HCT116 (cell line): Measurements from ENCODE around the gene GHRHR. TPM values are rescaled to one million over a fixed set of nuclear protein-coding genes. Genes with fewer than 3 reads are reported as not detected.

Source experiments
- ATAC-seq: fragments of 200-7000 bp; cut with Tn5 transposase; 2 replicates; pipeline ENCODE4 v1.9.1; 2020; ENCODE audit warnings: mild to moderate bottlenecking, moderate library complexity
- BruUV-seq: library from RNA; stranded (reverse); fragments of 400-500 nt; replicated peaks from 2 replicates; lab custom pipeline; 2021; lab: Mats Ljungman, UMichigan
- CTCF ChIA-PET: fragments of 300-600 bp; sonication (Branson Sonifier 250); formaldehyde crosslinking; loops from one replicate; lab custom pipeline; 2021; ENCODE audit warnings: antibody characterized with exemption; lab: Charles Lee
- POLR2A ChIA-PET: fragments of 300-600, 350-600 bp; sonication (Branson Sonifier 250); formaldehyde crosslinking; loops from one replicate; lab custom pipeline; 2021; ENCODE audit warnings: antibody characterized with exemption; lab: Charles Lee
- RAD21 ChIA-PET, 2 experiments: fragments of 300-600 bp; sonication (Branson Sonifier 250); formaldehyde crosslinking; loops; one replicate each; lab custom pipeline; 2023; ENCODE audit warnings: low total read pairs in 2 of 2; ENCODE audit not compliant: uncharacterized antibody in 2 of 2, unreplicated experiment in 2 of 2, low non-redundant PET in 1 of 2; lab: Charles Lee
- DNase-seq: peaks from one replicate; pipeline ENCODE4 v3.0.0-alpha.2; 2010; ENCODE audit warnings: low read depth, low spot score
- H2AFZ ChIP-seq: fragments of 200-600 bp; shearing (Covaris generic), sonication (generic); 2 replicates; pipeline ENCODE4 v1.6.1; 2017; ENCODE audit warnings: low read depth, mixed run types, mixed read lengths, antibody characterized with exemption, low read length; ENCODE audit not compliant: poor library complexity, severe bottlenecking
- H3K27ac ChIP-seq: 2 replicates; pipeline ENCODE4 v1.5.1; 2012; ENCODE audit warnings: low read depth, low read length
- H3K27me3 ChIP-seq: fragments of 200-600 bp; sonication (generic); 2 replicates; pipeline ENCODE4 v1.6.1; 2016; ENCODE audit warnings: mixed run types, low read length, mixed read lengths; ENCODE audit not compliant: insufficient read depth
- H3K36me3 ChIP-seq, 2 experiments: fragments of 200-500 bp in 1 of 2; fragments of 200-600 bp in 1 of 2; sonication (Bioruptor generic) in 1 of 2; sonication (generic) in 1 of 2; 2 replicates each; pipeline versions ENCODE4 v1.5.1 to v1.6.1; 2014 to 2016; ENCODE audit warnings: low read length in 2 of 2, inconsistent platforms in 1 of 2, mixed read lengths in 1 of 2, mixed run types in 1 of 2; ENCODE audit not compliant: insufficient read depth in 2 of 2, control insufficient read depth in 1 of 2
- H3K4me1 ChIP-seq, 2 experiments: fragments of 200-600 bp in 1 of 2; sonication (generic) in 1 of 2; 2 replicates each; pipeline versions ENCODE4 v1.5.1 to v1.6.1; 2012 to 2017; ENCODE audit warnings: low read length in 2 of 2, inconsistent platforms in 1 of 2, mild to moderate bottlenecking in 1 of 2, mixed read lengths in 1 of 2, mixed run types in 1 of 2, moderate library complexity in 1 of 2; ENCODE audit not compliant: insufficient read depth in 2 of 2, control insufficient read depth in 1 of 2
- H3K4me2 ChIP-seq: fragments of 200-600 bp; sonication (generic); 2 replicates; pipeline ENCODE4 v1.6.1; 2017; ENCODE audit warnings: mixed run types, low read length, mixed read lengths
- H3K4me3 ChIP-seq, 2 experiments: fragments of 200-600 bp in 1 of 2; sonication (generic) in 1 of 2; replicated peaks in 1 of 2; 2 replicates each; pipeline ENCODE4 v1.5.1; 2011 to 2016; ENCODE audit warnings: low read length in 2 of 2, control low read depth in 1 of 2, low read depth in 1 of 2, mild to moderate bottlenecking in 1 of 2, mixed read lengths in 1 of 2, mixed run types in 1 of 2
- H3K79me2 ChIP-seq: fragments of 200-600 bp; sonication (generic); 2 replicates; pipeline ENCODE4 v1.6.1; 2017; ENCODE audit warnings: mild to moderate bottlenecking, mixed run types, low read length, moderate library complexity, mixed read lengths; ENCODE audit not compliant: insufficient read depth
- H3K9ac ChIP-seq: fragments of 200-600 bp; sonication (generic); 2 replicates; pipeline ENCODE4 v1.6.1; 2016; ENCODE audit warnings: low read length, mixed read lengths
- H3K9me2 ChIP-seq: fragments of 200-600 bp; sonication (generic), shearing (Covaris generic); 2 replicates; pipeline ENCODE4 v1.6.1; 2017; ENCODE audit warnings: mixed run types, mild to moderate bottlenecking, moderate library complexity; ENCODE audit not compliant: insufficient read depth
- H3K9me3 ChIP-seq, 2 experiments: fragments of 200-500 bp in 1 of 2; fragments of 200-600 bp in 1 of 2; sonication (Bioruptor generic) in 1 of 2; sonication (generic) in 1 of 2; 2 replicates each; pipeline ENCODE4 v1.6.1; 2014 to 2017; ENCODE audit warnings: low read length in 2 of 2, mixed read lengths in 2 of 2, inconsistent platforms in 1 of 2, low read depth in 1 of 2, mild to moderate bottlenecking in 1 of 2, mixed run types in 1 of 2, moderate library complexity in 1 of 2; ENCODE audit not compliant: control insufficient read depth in 1 of 2, insufficient read depth in 1 of 2
- H4K20me1 ChIP-seq: fragments of 200-600 bp; sonication (generic), shearing (Covaris generic); 2 replicates; pipeline ENCODE4 v1.6.1; 2017; ENCODE audit warnings: mixed run types, mild to moderate bottlenecking, moderate library complexity; ENCODE audit not compliant: insufficient read depth
- CBX3 ChIP-seq: IDR thresholded peaks from 2 replicates; pipeline ENCODE4 v1.6.1; 2012; ENCODE audit warnings: low read depth
- CEBPB ChIP-seq: IDR thresholded peaks from 2 replicates; pipeline ENCODE4 v1.6.1; 2012; ENCODE audit warnings: low read depth
- ELF1 ChIP-seq: IDR thresholded peaks from 2 replicates; pipeline ENCODE4 v1.6.1; 2012; ENCODE audit warnings: low read depth, borderline replicate concordance
- EZH2 ChIP-seq: fragments of 200-600 bp; sonication (generic); IDR thresholded peaks from 2 replicates; pipeline ENCODE4 v1.6.1; 2017; ENCODE audit warnings: antibody characterized with exemption, mixed run types
- FOSL1 ChIP-seq: IDR thresholded peaks from 2 replicates; pipeline ENCODE4 v1.6.1; 2012; ENCODE audit warnings: low read depth
- JUND ChIP-seq: IDR thresholded peaks from 2 replicates; pipeline ENCODE4 v1.6.1; 2012
- POLR2A ChIP-seq: IDR thresholded peaks from 2 replicates; pipeline ENCODE4 v1.7.0; 2011; ENCODE audit warnings: borderline replicate concordance; ENCODE audit not compliant: insufficient read depth, insufficient read length; ENCODE audit errors: extremely low read depth
- POLR2AphosphoS5 ChIP-seq: IDR thresholded peaks from 2 replicates; pipeline ENCODE4 v1.6.1; 2011; ENCODE audit warnings: mild to moderate bottlenecking, low read depth, low read length, moderate library complexity
- SIN3A ChIP-seq: IDR thresholded peaks from 2 replicates; pipeline ENCODE4 v1.6.1; 2012; ENCODE audit warnings: low read depth
- SP1 ChIP-seq: IDR thresholded peaks from 2 replicates; pipeline ENCODE4 v1.6.1; 2012; ENCODE audit warnings: low read depth
- SRF ChIP-seq: IDR thresholded peaks from 2 replicates; pipeline ENCODE4 v1.6.1; 2012; ENCODE audit warnings: low read depth
- TCF7L2 ChIP-seq: IDR thresholded peaks from 2 replicates; pipeline ENCODE4 v1.7.0; 2011; ENCODE audit warnings: borderline replicate concordance, inconsistent platforms; ENCODE audit not compliant: insufficient read depth, insufficient read length; ENCODE audit errors: extremely low read depth
- YY1 ChIP-seq: IDR thresholded peaks from 2 replicates; pipeline ENCODE4 v1.6.1; 2011; ENCODE audit warnings: low read length, low read depth, moderate library complexity, mild to moderate bottlenecking; ENCODE audit not compliant: insufficient replicate concordance; ENCODE audit errors: extremely low read depth
- ZFX ChIP-seq: fragments of 450-650 bp; IDR thresholded peaks from 2 replicates; pipeline ENCODE4 v1.6.1; 2017
- ZNF274 ChIP-seq: fragments of 200-500 bp; sonication (Bioruptor generic); IDR thresholded peaks from 2 replicates; pipeline ENCODE4 v1.6.1; 2014; ENCODE audit warnings: mild to moderate bottlenecking, low read depth, low read length, inconsistent platforms
- intact Hi-C: fragments of 100-400 bp; cut with micrococcal nuclease; formaldehyde crosslinking; loops from 2 replicates; pipeline ENCODE4 v1.10.0; 2022
- total RNA-seq: library from RNA; stranded (reverse); gene quantifications from one replicate; pipeline ENCODE4 v1.2.1, GENCODE V29; 2021; ENCODE audit not compliant: unreplicated experiment
- TF ChIP-seq, protein P1 (sequence below): IDR thresholded peaks from 2 replicates; pipeline ENCODE4 v1.6.1; 2012; ENCODE audit warnings: low read depth
- TF ChIP-seq, protein P2 (sequence below), 3 experiments: fragments of 200-600 bp in 1 of 3; sonication (generic) in 1 of 3; IDR thresholded peaks in 2 of 3; conservative IDR thresholded peaks in 1 of 3; 2 replicates each; pipeline ENCODE4 v1.5.1; 2012 to 2017; ENCODE audit warnings: low read depth in 2 of 3, low read length in 2 of 3, antibody characterized with exemption in 1 of 3, borderline replicate concordance in 1 of 3, control low read depth in 1 of 3, mild to moderate bottlenecking in 1 of 3, mixed read lengths in 1 of 3, mixed run types in 1 of 3, moderate library complexity in 1 of 3; ENCODE audit not compliant: insufficient read depth in 1 of 3
- TF ChIP-seq, protein P3 (sequence below): IDR thresholded peaks from 2 replicates; pipeline ENCODE4 v1.6.1; 2011; ENCODE audit warnings: mild to moderate bottlenecking, low read length, moderate library complexity; ENCODE audit not compliant: insufficient replicate concordance; ENCODE audit errors: extremely low read depth

The GHRHR gene
- total RNA-seq, 1 experiment from 2014 or later: not detected

DNA sequence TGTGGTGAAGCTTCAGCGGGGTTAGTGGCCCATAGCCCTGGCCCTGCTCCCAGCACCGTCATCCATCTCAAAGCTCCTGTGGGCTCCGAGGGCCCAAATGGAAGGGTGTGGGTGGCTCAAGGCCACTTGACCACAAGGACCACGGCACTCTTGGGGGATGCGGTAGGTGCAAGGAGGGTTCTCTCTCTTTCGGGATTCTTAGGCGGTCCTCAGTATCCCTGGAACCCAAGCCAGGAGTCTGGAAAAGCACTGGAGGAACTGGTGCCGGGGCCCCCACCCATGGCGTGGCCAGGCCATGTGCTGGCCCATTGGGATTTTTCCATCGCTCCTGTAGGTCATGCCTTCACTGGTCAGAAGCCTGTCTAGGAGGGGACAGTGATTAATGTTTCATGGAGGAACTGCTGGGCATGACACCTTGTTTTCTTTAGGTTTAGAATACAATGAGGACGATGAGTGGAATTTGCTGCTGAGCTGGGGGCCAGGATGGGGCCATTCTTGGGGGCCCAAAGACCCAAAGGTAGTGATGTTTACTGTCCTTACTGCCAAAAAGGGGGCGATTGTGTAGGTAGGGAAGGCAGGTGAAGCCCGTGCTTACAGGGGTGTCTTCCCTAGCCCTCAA is 35.4 kb upstream of the GHRHR start:
- DNase-seq (no peak), ATAC-seq (no peak)
- TF ChIP-seq, protein P1, sequence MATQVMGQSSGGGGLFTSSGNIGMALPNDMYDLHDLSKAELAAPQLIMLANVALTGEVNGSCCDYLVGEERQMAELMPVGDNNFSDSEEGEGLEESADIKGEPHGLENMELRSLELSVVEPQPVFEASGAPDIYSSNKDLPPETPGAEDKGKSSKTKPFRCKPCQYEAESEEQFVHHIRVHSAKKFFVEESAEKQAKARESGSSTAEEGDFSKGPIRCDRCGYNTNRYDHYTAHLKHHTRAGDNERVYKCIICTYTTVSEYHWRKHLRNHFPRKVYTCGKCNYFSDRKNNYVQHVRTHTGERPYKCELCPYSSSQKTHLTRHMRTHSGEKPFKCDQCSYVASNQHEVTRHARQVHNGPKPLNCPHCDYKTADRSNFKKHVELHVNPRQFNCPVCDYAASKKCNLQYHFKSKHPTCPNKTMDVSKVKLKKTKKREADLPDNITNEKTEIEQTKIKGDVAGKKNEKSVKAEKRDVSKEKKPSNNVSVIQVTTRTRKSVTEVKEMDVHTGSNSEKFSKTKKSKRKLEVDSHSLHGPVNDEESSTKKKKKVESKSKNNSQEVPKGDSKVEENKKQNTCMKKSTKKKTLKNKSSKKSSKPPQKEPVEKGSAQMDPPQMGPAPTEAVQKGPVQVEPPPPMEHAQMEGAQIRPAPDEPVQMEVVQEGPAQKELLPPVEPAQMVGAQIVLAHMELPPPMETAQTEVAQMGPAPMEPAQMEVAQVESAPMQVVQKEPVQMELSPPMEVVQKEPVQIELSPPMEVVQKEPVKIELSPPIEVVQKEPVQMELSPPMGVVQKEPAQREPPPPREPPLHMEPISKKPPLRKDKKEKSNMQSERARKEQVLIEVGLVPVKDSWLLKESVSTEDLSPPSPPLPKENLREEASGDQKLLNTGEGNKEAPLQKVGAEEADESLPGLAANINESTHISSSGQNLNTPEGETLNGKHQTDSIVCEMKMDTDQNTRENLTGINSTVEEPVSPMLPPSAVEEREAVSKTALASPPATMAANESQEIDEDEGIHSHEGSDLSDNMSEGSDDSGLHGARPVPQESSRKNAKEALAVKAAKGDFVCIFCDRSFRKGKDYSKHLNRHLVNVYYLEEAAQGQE: no peak
- TF ChIP-seq ELF1: no peak
- TF ChIP-seq POLR2A: no peak
- no peak for TF ChIP-seq EZH2
- no peak for TF ChIP-seq ZNF274
- no peak for TF ChIP-seq ZFX
- no peak for TF ChIP-seq FOSL1
- TF ChIP-seq TCF7L2: no peak
- no peak for TF ChIP-seq SP1
- TF ChIP-seq YY1: no peak
- TF ChIP-seq POLR2AphosphoS5: no peak
- TF ChIP-seq CEBPB: no peak
- TF ChIP-seq, protein P2, sequence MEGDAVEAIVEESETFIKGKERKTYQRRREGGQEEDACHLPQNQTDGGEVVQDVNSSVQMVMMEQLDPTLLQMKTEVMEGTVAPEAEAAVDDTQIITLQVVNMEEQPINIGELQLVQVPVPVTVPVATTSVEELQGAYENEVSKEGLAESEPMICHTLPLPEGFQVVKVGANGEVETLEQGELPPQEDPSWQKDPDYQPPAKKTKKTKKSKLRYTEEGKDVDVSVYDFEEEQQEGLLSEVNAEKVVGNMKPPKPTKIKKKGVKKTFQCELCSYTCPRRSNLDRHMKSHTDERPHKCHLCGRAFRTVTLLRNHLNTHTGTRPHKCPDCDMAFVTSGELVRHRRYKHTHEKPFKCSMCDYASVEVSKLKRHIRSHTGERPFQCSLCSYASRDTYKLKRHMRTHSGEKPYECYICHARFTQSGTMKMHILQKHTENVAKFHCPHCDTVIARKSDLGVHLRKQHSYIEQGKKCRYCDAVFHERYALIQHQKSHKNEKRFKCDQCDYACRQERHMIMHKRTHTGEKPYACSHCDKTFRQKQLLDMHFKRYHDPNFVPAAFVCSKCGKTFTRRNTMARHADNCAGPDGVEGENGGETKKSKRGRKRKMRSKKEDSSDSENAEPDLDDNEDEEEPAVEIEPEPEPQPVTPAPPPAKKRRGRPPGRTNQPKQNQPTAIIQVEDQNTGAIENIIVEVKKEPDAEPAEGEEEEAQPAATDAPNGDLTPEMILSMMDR (IDR thresholded peaks at IDR 0.05 in 2 of 3, conservative IDR thresholded peaks at IDR 0.05 in 1 of 3; ENCODE audit: borderline replicate concordance in 1 of 3, insufficient read depth in 1 of 3, low read depth in 2 of 3, low read length in 2 of 3): no peak
- TF ChIP-seq CBX3: no peak
- no peak for TF ChIP-seq SRF
- TF ChIP-seq, protein P3, sequence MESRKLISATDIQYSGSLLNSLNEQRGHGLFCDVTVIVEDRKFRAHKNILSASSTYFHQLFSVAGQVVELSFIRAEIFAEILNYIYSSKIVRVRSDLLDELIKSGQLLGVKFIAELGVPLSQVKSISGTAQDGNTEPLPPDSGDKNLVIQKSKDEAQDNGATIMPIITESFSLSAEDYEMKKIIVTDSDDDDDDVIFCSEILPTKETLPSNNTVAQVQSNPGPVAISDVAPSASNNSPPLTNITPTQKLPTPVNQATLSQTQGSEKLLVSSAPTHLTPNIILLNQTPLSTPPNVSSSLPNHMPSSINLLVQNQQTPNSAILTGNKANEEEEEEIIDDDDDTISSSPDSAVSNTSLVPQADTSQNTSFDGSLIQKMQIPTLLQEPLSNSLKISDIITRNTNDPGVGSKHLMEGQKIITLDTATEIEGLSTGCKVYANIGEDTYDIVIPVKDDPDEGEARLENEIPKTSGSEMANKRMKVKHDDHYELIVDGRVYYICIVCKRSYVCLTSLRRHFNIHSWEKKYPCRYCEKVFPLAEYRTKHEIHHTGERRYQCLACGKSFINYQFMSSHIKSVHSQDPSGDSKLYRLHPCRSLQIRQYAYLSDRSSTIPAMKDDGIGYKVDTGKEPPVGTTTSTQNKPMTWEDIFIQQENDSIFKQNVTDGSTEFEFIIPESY: no peak
- no peak for TF ChIP-seq SIN3A
- TF ChIP-seq JUND: no peak
- no peaks in the 10 kb centered on the region for H4K20me1 ChIP-seq
- no peaks in the 10 kb centered on the region for H3K4me1 ChIP-seq
- BruUV-seq: no TSS peak
- H3K27ac ChIP-seq: no peak overlapping the region
- no peak overlapping the region for H3K4me3 ChIP-seq
- POLR2A ChIA-PET: no interaction called here
- H3K4me2 ChIP-seq: no peak overlapping the region
- no peaks in the 10 kb centered on the region; a peak in 1 of 4 replicates for H3K9me3 ChIP-seq
- intact Hi-C loops: no loop called here
- H3K79me2 ChIP-seq: no peaks in the 10 kb centered on the region
- H3K9ac ChIP-seq: no peak overlapping the region
- CTCF ChIA-PET: interaction anchor here (2.0 to 2.7 kb wide), 2 partner anchors 10 to 11 kb away, joined by 6 to 20 read pairs; no protein-coding TSS in a partner anchor
- no peaks in the 10 kb centered on the region for H3K9me2 ChIP-seq
- RAD21 ChIA-PET: no interaction called here
- H2AFZ ChIP-seq: no peak overlapping the region
- H3K36me3 ChIP-seq: no peaks in the 10 kb centered on the region
- H3K27me3 ChIP-seq: no peaks in the 10 kb centered on the region
